Measurements from ENCODE around the gene MOGAT2. TPM values are rescaled to one million over a fixed set of nuclear protein-coding genes. Genes with fewer than 3 reads are reported as not detected.
A peak's percentile ranks its signal among the peaks of the same experiment; 100 is the strongest.
"Not testable (repeated sequence)": the region's sequence is repeated elsewhere in the genome, so short reads cannot be mapped to it uniquely, and the experiment has no call there.

Gene MOGAT2
- total RNA-seq, 4 donors from 2014 or later, result 154 to 251 (median 183) TPM

GRCh38 chr11:75743711-75744563 lies 26.3 kb downstream of the MOGAT2 start:
- H3K27ac ChIP-seq, result no peak overlapping the region
- H3K4me3 ChIP-seq, result no peak overlapping the region
- no peaks in the 10 kb centered on the region for H3K4me1 ChIP-seq
- no peak for DNase-seq
- WGBS, 2 donors (ENCODE audit: low coverage in 1 of 2), result 72% methylated on average over 9 of the region's 9 CpGs; no CpG with 5 or more reads in 1 of the 2 donors
- H3K9me3 ChIP-seq, result no peaks in the 10 kb centered on the region
- in situ Hi-C loops (cut with MboI; ENCODE audit: low pct_ligation_motif_present in 1 of 4, low pct_unique_long_range_greater_than_20kb in 1 of 4, low sequenced_read_pairs in 3 of 4) (no loop called here), intact Hi-C loops (cut with DNase I; ENCODE audit: low total_unique reads) (no loop called here)
- no peaks in the 10 kb centered on the region for H3K36me3 ChIP-seq
- TF ChIP-seq POLR2AphosphoS5 (IDR thresholded peaks at IDR 0.05) (no peak), CTCF (IDR thresholded peaks at IDR 0.05) (no peak), EP300 (IDR thresholded peaks at IDR 0.05; ENCODE audit: low read depth) (no peak), POLR2A (IDR thresholded peaks at IDR 0.05) (no peak)
- peaks cover 3% of the 10 kb centered on the region for H3K27me3 ChIP-seq

GRCh38 chr11:75745807-75746206 lies 28.2 kb downstream of the MOGAT2 start:
- intact Hi-C loops (cut with DNase I; ENCODE audit: low total_unique reads), result no loop called here
- WGBS, 2 donors (ENCODE audit: low coverage in 1 of 2), result 72 to 92% methylated on average over 4 to 5 of the region's 5 CpGs
- Histone ChIP-seq H3K36me3 (no peaks in the 10 kb centered on the region), H3K4me1 (no peaks in the 10 kb centered on the region), H3K27me3 (peaks cover 3% of the 10 kb centered on the region), H3K27ac (no peak overlapping the region), H3K9me3 (no peaks in the 10 kb centered on the region), H3K4me3 (no peak overlapping the region)
- DNase-seq, result no peak
- in situ Hi-C loops (cut with MboI; ENCODE audit: low pct_ligation_motif_present in 1 of 4, low pct_unique_long_range_greater_than_20kb in 1 of 4, low sequenced_read_pairs in 3 of 4), result no loop called here
- no peak for TF ChIP-seq CTCF (IDR thresholded peaks at IDR 0.05)
- TF ChIP-seq POLR2A (IDR thresholded peaks at IDR 0.05), result no peak
- no peak for TF ChIP-seq POLR2AphosphoS5 (IDR thresholded peaks at IDR 0.05)

- H3K27me3 ChIP-seq; H3K4me1 ChIP-seq; intact Hi-C loops (cut with DNase I; ENCODE audit: low total_unique reads); DNase-seq; H3K27ac ChIP-seq; H3K36me3 ChIP-seq; in situ Hi-C loops (cut with MboI; ENCODE audit: low pct_ligation_motif_present in 1 of 4, low pct_unique_long_range_greater_than_20kb in 1 of 4, low sequenced_read_pairs in 3 of 4); H3K9me3 ChIP-seq: not testable (repeated sequence)
- peak overlapping the region in 1 of 4 donors; percentile 22 for H3K4me3 ChIP-seq
- 51 to 52% methylated on average over 14 to 18 of the region's 26 CpGs for WGBS, 2 donors (ENCODE audit: low coverage in 1 of 2)
Observed at GRCh38 chr11:75748729-75749273, 31.2 kb downstream of the MOGAT2 start.

- DNase-seq; intact Hi-C loops (cut with DNase I; ENCODE audit: low total_unique reads); H3K36me3 ChIP-seq; H3K9me3 ChIP-seq; H3K4me1 ChIP-seq; in situ Hi-C loops (cut with MboI; ENCODE audit: low pct_ligation_motif_present in 1 of 4, low pct_unique_long_range_greater_than_20kb in 1 of 4, low sequenced_read_pairs in 3 of 4); H3K27me3 ChIP-seq; H3K27ac ChIP-seq; H3K4me3 ChIP-seq: not testable (repeated sequence)
Observed at GRCh38 chr11:75754933-75755332, 37.3 kb downstream of the MOGAT2 start.

GRCh38 chr11:75757651-75758050 lies 40.0 kb downstream of the MOGAT2 start:
- 68 to 80% methylated on average over 1 to 2 of the region's 2 CpGs for WGBS, 2 donors (ENCODE audit: low coverage in 1 of 2)
- H3K4me3 ChIP-seq, result no peak overlapping the region
- no peaks in the 10 kb centered on the region for H3K4me1 ChIP-seq
- H3K27ac ChIP-seq, result no peak overlapping the region
- no peaks in the 10 kb centered on the region for H3K9me3 ChIP-seq
- no peaks in the 10 kb centered on the region for H3K27me3 ChIP-seq
- no peak for TF ChIP-seq POLR2A (IDR thresholded peaks at IDR 0.05)
- TF ChIP-seq POLR2AphosphoS5 (IDR thresholded peaks at IDR 0.05), result no peak
- no peak for TF ChIP-seq CTCF (IDR thresholded peaks at IDR 0.05)
- no peak for TF ChIP-seq EP300 (IDR thresholded peaks at IDR 0.05; ENCODE audit: low read depth)
- intact Hi-C loops (cut with DNase I; ENCODE audit: low total_unique reads) (no loop called here), in situ Hi-C loops (cut with MboI; ENCODE audit: low pct_ligation_motif_present in 1 of 4, low pct_unique_long_range_greater_than_20kb in 1 of 4, low sequenced_read_pairs in 3 of 4) (no loop called here)
- DNase-seq, result no peak
- H3K36me3 ChIP-seq, result no peaks in the 10 kb centered on the region
